OCI-LY3 (cell line): Measurements from ENCODE around the gene BANF2.

Experiments
- H2AFZ ChIP-seq: fragments of 200-600, 300-600 bp; shearing (Covaris generic); 2 replicates; pipeline ENCODE4 v1.6.0; 2014; ENCODE audit warnings: antibody characterized with exemption, low read depth, low read length
- H3K27ac ChIP-seq: fragments of 200-600, 300-600 bp; sonication (generic); 2 replicates; pipeline ENCODE4 v1.5.1; 2014; ENCODE audit warnings: mild to moderate bottlenecking, low read length, moderate library complexity, mixed read lengths
- H3K27me3 ChIP-seq: fragments of 200-600, 300-600 bp; sonication (generic); 2 replicates; pipeline ENCODE4 v1.6.1; 2014; ENCODE audit warnings: low read depth, low read length, mixed read lengths
- H3K36me3 ChIP-seq: fragments of 200-600, 300-600 bp; sonication (generic); replicated peaks from 2 replicates; pipeline ENCODE3; 2014; ENCODE audit warnings: low read depth, low read length, mixed read lengths
- H3K4me1 ChIP-seq: fragments of 300-600, 200-600 bp; sonication (generic); 2 replicates; pipeline ENCODE4 v1.6.1; 2014; ENCODE audit warnings: low read length, mixed read lengths
- H3K4me2 ChIP-seq: fragments of 200-600, 300-600 bp; sonication (generic); 2 replicates; pipeline ENCODE4 v1.6.1; 2014; ENCODE audit warnings: low read length, mixed read lengths
- H3K4me3 ChIP-seq: fragments of 300-600, 200-600 bp; sonication (generic); 2 replicates; pipeline ENCODE4 v1.5.1; 2014; ENCODE audit warnings: antibody characterized with exemption, mild to moderate bottlenecking, low read length, moderate library complexity
- H3K79me2 ChIP-seq: fragments of 300-600, 200-600 bp; shearing (Covaris generic); 2 replicates; pipeline ENCODE4 v1.6.1; 2014; ENCODE audit warnings: mild to moderate bottlenecking, low read length, mixed read lengths
- H3K9ac ChIP-seq: fragments of 300-600, 200-600 bp; shearing (Covaris generic); 2 replicates; pipeline ENCODE4 v1.6.0; 2014; ENCODE audit warnings: mild to moderate bottlenecking, low read length, moderate library complexity
- H3K9me3 ChIP-seq: fragments of 200-600, 300-600 bp; shearing (Covaris generic); 2 replicates; pipeline ENCODE4 v1.6.1; 2014; ENCODE audit warnings: low read length, mixed read lengths; ENCODE audit not compliant: insufficient read depth
- H4K20me1 ChIP-seq: fragments of 200-600, 300-600 bp; sonication (generic); 2 replicates; pipeline ENCODE4 v1.6.1; 2016; ENCODE audit warnings: low read length, mixed read lengths; ENCODE audit not compliant: insufficient read depth
- CTCF ChIP-seq: fragments of 200-600, 300-600 bp; sonication (generic); IDR thresholded peaks from 2 replicates; pipeline ENCODE4 v1.5.1; 2014; ENCODE audit warnings: antibody characterized with exemption, low read length, low read depth
- EZH2phosphoT487 ChIP-seq: fragments of 200-600 bp; shearing (Covaris generic); IDR thresholded peaks from 2 replicates; pipeline ENCODE4 v1.6.1; 2018; ENCODE audit warnings: antibody characterized with exemption, mixed run types, low read depth

BANF2 gene

GRCh38 chr20:17732907-17733521, 33.2 kb downstream of the BANF2 start:
- H3K4me3 ChIP-seq: no peak overlapping the region
- no peaks in the 10 kb centered on the region for H3K79me2 ChIP-seq
- H3K9me3 ChIP-seq: 0 out of 2 replicates have a peak, but pooled peaks cover 4% of the 10 kb centered on the region
- H3K9ac ChIP-seq: no peak overlapping the region
- no peaks in the 10 kb centered on the region for H4K20me1 ChIP-seq
- H3K27me3 ChIP-seq: peaks cover 15% of the 10 kb centered on the region; the same call in 1 of the 2 replicates
- no peak overlapping the region for H3K4me2 ChIP-seq
- H3K27ac ChIP-seq: no peak overlapping the region
- no peak overlapping the region for H2AFZ ChIP-seq
- TF ChIP-seq EZH2phosphoT487 (no peak), CTCF (no peak)
- H3K4me1 ChIP-seq: no peaks in the 10 kb centered on the region
- no peaks in the 10 kb centered on the region for H3K36me3 ChIP-seq

DNA sequence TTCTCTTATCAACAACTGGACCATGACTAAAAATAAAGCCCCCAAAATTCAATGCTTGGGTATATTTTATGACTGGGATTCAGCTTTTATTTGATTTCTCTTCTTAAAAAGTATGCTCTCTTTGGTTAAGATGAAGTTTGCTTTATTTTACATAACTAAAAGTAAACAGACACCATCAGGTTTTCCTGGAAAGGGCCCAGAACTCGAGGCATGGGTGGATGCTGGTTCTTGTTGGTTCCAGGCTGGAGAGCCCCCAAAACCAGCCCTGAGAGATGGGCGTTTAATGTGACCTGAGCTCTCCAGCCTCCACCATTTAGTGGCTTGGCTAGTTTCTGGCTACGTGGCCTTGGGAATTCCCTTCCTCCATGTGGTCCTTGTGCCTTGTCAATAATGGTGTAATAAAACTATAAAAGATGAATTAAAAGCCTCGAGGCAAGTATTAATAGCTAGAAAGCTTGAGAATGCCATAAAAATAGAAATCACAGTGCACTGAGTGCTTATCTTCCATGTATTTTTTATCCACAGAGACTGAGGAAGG, 34.1 kb downstream of the BANF2 start:
- TF ChIP-seq EZH2phosphoT487 (no peak), CTCF (no peak)
- H3K4me1 ChIP-seq: no peaks in the 10 kb centered on the region
- H2AFZ ChIP-seq: no peak overlapping the region
- no peak overlapping the region for H3K9ac ChIP-seq
- H3K4me3 ChIP-seq: no peak overlapping the region
- H3K4me2 ChIP-seq: no peak overlapping the region
- 0 out of 2 replicates have a peak, but pooled peaks cover 6% of the 10 kb centered on the region for H3K9me3 ChIP-seq
- H3K36me3 ChIP-seq: no peaks in the 10 kb centered on the region
- peaks cover 20% of the 10 kb centered on the region; the same call in 1 of the 2 replicates for H3K27me3 ChIP-seq
- no peaks in the 10 kb centered on the region for H4K20me1 ChIP-seq
- no peak overlapping the region for H3K27ac ChIP-seq
- H3K79me2 ChIP-seq: no peaks in the 10 kb centered on the region

- Histone ChIP-seq H4K20me1 (no peaks in the 10 kb centered on the region), H3K4me3 (no peak overlapping the region), H3K79me2 (no peaks in the 10 kb centered on the region), H3K27ac (no peak overlapping the region), H3K9ac (no peak overlapping the region), H3K36me3 (no peaks in the 10 kb centered on the region), H3K27me3 (peaks cover 15% of the 10 kb centered on the region; the same call in 1 of the 2 replicates), H3K4me2 (no peak overlapping the region), H3K4me1 (no peaks in the 10 kb centered on the region), H3K9me3 (0 out of 2 replicates have a peak, but pooled peaks cover 6% of the 10 kb centered on the region), H2AFZ (no peak overlapping the region)
- no peak for TF ChIP-seq CTCF
- TF ChIP-seq EZH2phosphoT487: no peak
Measured at GRCh38 chr20:17734374-17734773, 34.6 kb downstream of the BANF2 start.

DNA sequence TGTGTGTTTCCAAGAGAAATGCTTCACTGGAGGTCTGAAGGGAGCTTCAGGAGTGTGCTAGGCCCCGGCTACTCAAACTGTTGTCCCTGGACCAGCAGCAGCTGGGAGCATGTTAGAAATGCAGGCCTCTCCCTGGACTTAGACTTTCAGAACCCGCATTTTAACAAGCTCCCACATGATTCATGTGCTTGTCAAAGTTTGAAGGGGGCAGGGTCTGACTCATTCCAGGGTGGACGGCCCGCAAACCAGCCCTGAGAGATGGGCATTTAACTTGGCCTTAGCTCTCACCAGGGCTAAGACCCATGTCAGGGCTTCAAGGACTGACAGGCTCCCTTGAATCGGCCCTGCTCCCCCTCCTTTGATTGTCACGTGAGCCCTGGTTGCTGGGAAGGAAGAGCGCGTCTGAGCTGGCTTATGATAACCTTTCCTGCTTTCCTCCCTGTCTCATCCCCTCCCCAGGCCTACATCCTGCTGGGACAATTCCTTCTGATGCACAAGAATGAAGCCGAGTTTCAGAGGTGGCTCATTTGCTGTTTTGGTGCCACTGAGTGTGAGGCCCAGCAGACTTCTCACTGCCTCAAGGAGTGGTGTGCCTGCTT, 35.5 kb downstream of the BANF2 start:
- no peak overlapping the region for H2AFZ ChIP-seq
- no peaks in the 10 kb centered on the region for H4K20me1 ChIP-seq
- no peaks in the 10 kb centered on the region for H3K79me2 ChIP-seq
- H3K27me3 ChIP-seq: peaks cover 9% of the 10 kb centered on the region; the same call in 1 of the 2 replicates
- no peak overlapping the region for H3K4me2 ChIP-seq
- H3K4me3 ChIP-seq: no peak overlapping the region
- no peaks in the 10 kb centered on the region for H3K36me3 ChIP-seq
- TF ChIP-seq CTCF: no peak
- no peak overlapping the region for H3K27ac ChIP-seq
- H3K9me3 ChIP-seq: 0 out of 2 replicates have a peak, but pooled peaks cover 6% of the 10 kb centered on the region
- no peak overlapping the region for H3K9ac ChIP-seq
- no peaks in the 10 kb centered on the region for H3K4me1 ChIP-seq
